HG03159 (cell line): ENCODE results near the gene KCNA3.

Source experiments
- ATAC-seq: cut with Tn5 transposase; IDR thresholded peaks from one replicate; pipeline ENCODE4 v1.9.1; 2021; ENCODE audit warnings: mild to moderate bottlenecking, moderate library complexity; ENCODE audit not compliant: unreplicated experiment

KCNA3 gene

GRCh38 chr1:110639724-110640386 lies 34.9 kb downstream of the KCNA3 start:
- ATAC-seq, result no peak

GRCh38 chr1:110638556-110638955 lies 36.2 kb downstream of the KCNA3 start:
- ATAC-seq, result no peak

- no peak for ATAC-seq
These were observed 36.7 kb downstream of the KCNA3 start for GRCh38 chr1:110638058-110638457.

GRCh38 chr1:110637475-110637874 lies 37.3 kb downstream of the KCNA3 start:
- ATAC-seq, result no peak

- no peak for ATAC-seq
These were observed 38.4 kb downstream of the KCNA3 start for GRCh38 chr1:110636149-110636935.

GRCh38 chr1:110635434-110635833 lies 39.3 kb downstream of the KCNA3 start:
- no peak for ATAC-seq

- peak; percentile 58 for ATAC-seq
These were observed 40.1 kb downstream of the KCNA3 start for GRCh38 chr1:110634455-110635311.

- no peak for ATAC-seq
These were observed 40.7 kb downstream of the KCNA3 start for GRCh38 chr1:110634086-110634454.

- no peak for ATAC-seq
These were observed 41.1 kb downstream of the KCNA3 start for GRCh38 chr1:110633646-110634030.

- ATAC-seq, result no peak
These were observed 42.7 kb downstream of the KCNA3 start for GRCh38 chr1:110631836-110632620.

GRCh38 chr1:110630839-110631663 lies 43.7 kb downstream of the KCNA3 start:
- ATAC-seq, result peak; percentile 48

- no peak for ATAC-seq
These were observed 46.2 kb downstream of the KCNA3 start for GRCh38 chr1:110628323-110629105.

GRCh38 chr1:110627764-110628163 lies 47.0 kb downstream of the KCNA3 start:
- ATAC-seq, result no peak

GRCh38 chr1:110626889-110627288 lies 47.9 kb downstream of the KCNA3 start:
- ATAC-seq, result no peak
